Measurements from ENCODE around the gene HMOX2. TPM values are rescaled to one million over a fixed set of nuclear protein-coding genes. Genes with fewer than 3 reads are reported as not detected.

The HMOX2 gene
- total and polyA plus RNA-seq, 2 experiments from 2014 or later, result 61.5 to 101 TPM

GRCh38 chr16:4533490-4533889 is 57.3 kb downstream of the HMOX2 start:
- DNase-seq (ENCODE audit: low read depth in 1 of 2, low spot score in 1 of 2), result no peak
- H3K36me3 ChIP-seq, result peaks cover 2% of the 10 kb centered on the region
- peaks cover 11% of the 10 kb centered on the region for H3K4me1 ChIP-seq (ENCODE audit: low read depth)
- no peaks in the 10 kb centered on the region for H3K9me3 ChIP-seq (ENCODE audit: low read depth)
- no peak for TF ChIP-seq CTCF (IDR thresholded peaks at IDR 0.05; ENCODE audit: low read depth, low read length)
- H3K4me3 ChIP-seq, result no peak overlapping the region
- no peaks in the 10 kb centered on the region for H3K27me3 ChIP-seq
- no peak overlapping the region for H3K27ac ChIP-seq

DNA sequence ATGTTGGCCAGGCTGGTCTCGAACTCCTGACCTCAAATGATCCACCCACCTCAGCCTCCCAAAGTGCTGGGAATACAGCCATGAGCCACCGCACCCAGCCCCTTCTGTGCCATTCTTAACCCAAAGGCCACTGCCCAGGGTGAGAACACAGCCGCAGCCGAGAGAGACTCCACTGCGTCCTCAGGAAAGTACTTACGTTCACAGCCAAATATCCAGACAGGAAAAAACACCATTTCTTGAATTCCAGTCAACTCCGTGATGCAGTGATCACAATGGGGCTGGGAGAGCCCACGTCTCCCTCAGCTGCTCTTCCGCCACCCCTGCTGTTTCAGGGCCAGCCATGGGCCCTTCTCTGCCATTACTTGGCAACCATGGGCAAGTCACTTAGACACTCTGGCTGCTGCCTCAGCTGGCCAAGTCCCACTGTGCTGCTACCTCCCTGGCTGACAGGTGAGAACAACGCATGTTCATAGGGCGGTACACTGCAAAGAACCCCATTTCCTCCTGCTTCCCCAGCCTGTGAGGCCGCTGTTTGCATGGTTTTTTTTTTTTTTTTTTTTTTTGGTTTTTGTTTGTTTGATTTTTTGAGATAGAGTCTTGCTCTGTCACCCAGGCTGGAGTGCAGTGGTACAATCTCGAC is 58.1 kb downstream of the HMOX2 start:
- Histone ChIP-seq H3K27ac (no peak overlapping the region), H3K36me3 (peaks cover 2% of the 10 kb centered on the region)
- no peak for DNase-seq (ENCODE audit: low read depth in 1 of 2, low spot score in 1 of 2)

DNA sequence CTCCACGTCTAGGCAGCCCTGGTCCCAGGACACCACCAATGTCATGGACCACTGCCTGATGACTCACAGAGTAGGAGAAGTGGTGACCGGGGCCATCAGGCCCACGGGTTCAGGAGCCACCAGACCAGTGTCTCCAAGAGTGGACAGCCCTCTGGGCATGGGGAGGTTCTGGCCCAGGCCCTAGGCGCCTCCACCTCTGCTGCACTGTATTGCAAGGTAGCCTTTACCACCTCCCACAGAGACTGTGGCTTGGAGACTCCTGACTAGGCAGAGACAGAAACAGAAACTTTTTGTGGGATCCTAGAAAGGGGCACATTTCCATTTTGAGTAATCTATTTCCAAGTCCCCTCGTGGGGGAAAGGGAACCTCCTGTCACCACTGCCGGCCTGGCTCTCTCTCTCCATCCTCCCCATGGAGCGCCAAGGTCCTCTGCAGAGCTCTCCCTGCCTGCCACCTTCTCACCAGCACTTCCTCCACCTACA is 59.5 kb downstream of the HMOX2 start:
- no peak for DNase-seq (ENCODE audit: low read depth in 1 of 2, low spot score in 1 of 2)
- Histone ChIP-seq H3K9me3 (ENCODE audit: low read depth) (no peaks in the 10 kb centered on the region), H3K4me3 (no peak overlapping the region), H3K27ac (no peak overlapping the region), H3K4me1 (ENCODE audit: low read depth) (no peaks in the 10 kb centered on the region), H3K36me3 (peaks cover 2% of the 10 kb centered on the region), H3K27me3 (no peaks in the 10 kb centered on the region)
- TF ChIP-seq CTCF (IDR thresholded peaks at IDR 0.05; ENCODE audit: low read depth, low read length), result no peak

More for the DNA sequence above, 58.1 kb downstream of the HMOX2 start:
- H3K4me3 ChIP-seq, result no peak overlapping the region
- no peaks in the 10 kb centered on the region for H3K9me3 ChIP-seq (ENCODE audit: low read depth)
- no peak for TF ChIP-seq CTCF (IDR thresholded peaks at IDR 0.05; ENCODE audit: low read depth, low read length)
- H3K4me1 ChIP-seq (ENCODE audit: low read depth), result peaks cover 5% of the 10 kb centered on the region
- H3K27me3 ChIP-seq, result no peaks in the 10 kb centered on the region

GRCh38 chr16:4536391-4537106 is 60.4 kb downstream of the HMOX2 start:
- DNase-seq (ENCODE audit: low read depth in 1 of 2, low spot score in 1 of 2), result no peak
- TF ChIP-seq CTCF (IDR thresholded peaks at IDR 0.05; ENCODE audit: low read depth, low read length), result no peak
- Histone ChIP-seq H3K4me1 (ENCODE audit: low read depth) (no peaks in the 10 kb centered on the region), H3K36me3 (peaks cover 2% of the 10 kb centered on the region), H3K4me3 (no peak overlapping the region), H3K27me3 (no peaks in the 10 kb centered on the region), H3K27ac (no peak overlapping the region), H3K9me3 (ENCODE audit: low read depth) (no peaks in the 10 kb centered on the region)

DNA sequence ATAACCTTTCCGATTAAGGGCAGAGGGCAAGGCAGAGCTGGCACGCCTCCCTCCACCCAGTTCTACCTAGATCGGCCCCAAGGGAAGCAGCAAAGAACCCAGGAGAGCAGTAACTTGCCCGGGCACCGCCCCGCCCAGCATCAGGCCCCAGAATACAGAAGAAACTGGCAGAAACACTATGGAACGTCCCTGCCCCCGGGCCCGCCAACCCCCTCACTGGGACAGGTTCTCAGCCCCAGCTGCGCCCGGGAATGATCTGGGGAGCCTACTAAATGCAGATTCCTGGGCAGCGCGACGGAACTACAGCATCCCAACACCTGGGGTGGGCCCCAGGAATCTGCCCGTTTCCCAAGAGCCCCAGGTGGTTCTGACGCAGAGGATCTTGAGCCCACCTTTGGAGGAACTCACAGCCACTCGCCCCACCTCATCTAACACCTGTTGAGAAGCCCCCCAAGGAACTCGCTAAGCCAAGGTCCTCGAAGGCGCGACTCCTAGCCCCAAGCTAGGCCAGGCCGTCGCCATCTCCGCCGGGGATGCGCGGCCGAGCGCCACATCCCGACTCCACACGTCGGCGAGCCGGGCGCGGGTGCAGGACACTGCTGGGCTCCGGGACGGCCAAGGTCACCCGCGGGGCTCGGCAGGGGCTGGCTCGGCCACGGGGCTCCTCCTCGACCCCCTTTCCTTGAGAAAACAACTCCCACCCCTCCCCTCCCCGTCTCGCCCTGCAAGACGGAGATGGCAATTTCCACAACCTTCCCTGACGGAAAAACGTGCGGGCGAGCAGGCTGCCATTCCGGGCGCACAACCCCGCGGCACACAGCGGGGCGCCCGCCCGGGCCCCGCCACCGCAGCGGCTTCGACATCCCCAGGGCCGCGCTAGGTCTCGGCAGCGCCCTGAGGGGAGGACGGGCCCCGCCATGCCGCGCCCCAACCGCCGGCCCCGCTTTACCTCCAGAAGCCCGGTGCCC is 61.5 kb downstream of the HMOX2 start:
- Histone ChIP-seq H3K4me1 (ENCODE audit: low read depth) (no peaks in the 10 kb centered on the region), H3K27me3 (no peaks in the 10 kb centered on the region), H3K4me3 (peak overlapping the region; percentile 89), H3K27ac (peak overlapping the region; percentile 86), H3K36me3 (no peaks in the 10 kb centered on the region), H3K9me3 (ENCODE audit: low read depth) (no peaks in the 10 kb centered on the region)
- TF ChIP-seq CTCF (IDR thresholded peaks at IDR 0.05; ENCODE audit: low read depth, low read length), result no peak
- peak; percentile 25 to 35 for DNase-seq (ENCODE audit: low read depth in 1 of 2, low spot score in 1 of 2)

All from cardiac muscle cell (in vitro differentiated cells and primary cell).